Stimulated activated CD8-positive, alpha-beta memory T cell treated with anti-CD3 and anti-CD28 coated beads, Interleukin-15, amount 100 ng/mL, for 24 hours (primary cell): ENCODE data around the gene ADH5.
"Not testable (repeated sequence)": the region's sequence is repeated elsewhere in the genome, so short reads cannot be mapped to it uniquely, and the experiment has no call there.

ENCODE experiments used
- DNase-seq: peaks from one replicate; pipeline ENCODE4 v3.0.0-alpha.2; 2020; ENCODE audit warnings: low read depth

ADH5 gene

GRCh38 chr4:99088481-99089365, at the start of gene ADH5:
TSS of gene ADH5 (minus strand) at chr4:99088788. CDS start at chr4:99088700, 88 bp downstream.
- DNase-seq: peak; percentile 91

- no peak for DNase-seq
These were observed 47.7 kb upstream of the ADH5 start for GRCh38 chr4:99136329-99136728.

- no peak for DNase-seq
These were observed 47.1 kb upstream of the ADH5 start for GRCh38 chr4:99135541-99136162.

GRCh38 chr4:99134586-99134985, 46.0 kb upstream of the ADH5 start:
- DNase-seq: no peak

- DNase-seq: no peak
These were observed 42.8 kb upstream of the ADH5 start for GRCh38 chr4:99131378-99131777.

GRCh38 chr4:99126376-99126775, 37.8 kb upstream of the ADH5 start:
- DNase-seq: no peak

GRCh38 chr4:99121008-99121407, 32.4 kb upstream of the ADH5 start:
- DNase-seq: no peak

- no peak for DNase-seq
These were observed 31.9 kb upstream of the ADH5 start for GRCh38 chr4:99120501-99120900.

GRCh38 chr4:99117876-99118693, 29.5 kb upstream of the ADH5 start:
- no peak for DNase-seq

GRCh38 chr4:99117122-99117841, 28.7 kb upstream of the ADH5 start:
- DNase-seq: not testable (repeated sequence)

- DNase-seq: not testable (repeated sequence)
These were observed 20.7 kb upstream of the ADH5 start for GRCh38 chr4:99109286-99109685.

- DNase-seq: no peak
These were observed 15.6 kb upstream of the ADH5 start for GRCh38 chr4:99104153-99104552.

GRCh38 chr4:99103166-99103565, 14.6 kb upstream of the ADH5 start:
- DNase-seq: no peak

- DNase-seq: no peak
These were observed 14.0 kb upstream of the ADH5 start for GRCh38 chr4:99102634-99103033.

- DNase-seq: no peak
These were observed 12.3 kb upstream of the ADH5 start for GRCh38 chr4:99100876-99101275.

- not testable (repeated sequence) for DNase-seq
These were observed 11.2 kb upstream of the ADH5 start for GRCh38 chr4:99099814-99100213.

GRCh38 chr4:99099311-99099710, 10.7 kb upstream of the ADH5 start:
- DNase-seq: no peak

- not testable (repeated sequence) for DNase-seq
These were observed 3.3 kb upstream of the ADH5 start for GRCh38 chr4:99091841-99092240.

GRCh38 chr4:99091216-99091575, 2.6 kb upstream of the ADH5 start:
- DNase-seq: no peak

GRCh38 chr4:99090481-99091215, 2.1 kb upstream of the ADH5 start:
- no peak for DNase-seq

GRCh38 chr4:99088023-99088449, 552 bp downstream of the ADH5 start:
- no peak for DNase-seq
